Stimulated activated CD4-positive, alpha-beta T cell treated with anti-CD3 and anti-CD28 coated beads, Interleukin-12 subunit alpha, Interleukin-12 subunit beta, amount 100 ng/mL, for 48 hours (primary cell): Measurements from ENCODE around the gene DAO.
"Not testable (repeated sequence)": the region's sequence is repeated elsewhere in the genome, so short reads cannot be mapped to it uniquely, and the experiment has no call there.

ENCODE experiments used
- DNase-seq, 3 donors: peaks; one replicate each; pipeline ENCODE4 v3.0.0-alpha.2; 2020; ENCODE audit warnings: low read depth in 2 of 3, low spot score in 1 of 3

The DAO gene

GRCh38 chr12:108879615-108880254 is at the start of gene DAO:
DAO (plus strand) TSS chr12:108880092; CDS start chr12:108885007, 4,915 bp downstream.
- DNase-seq: no peak

GRCh38 chr12:108831309-108831991 is 48.4 kb upstream of the DAO start:
- no peak for DNase-seq

- DNase-seq: no peak
These were observed 47.7 kb upstream of the DAO start for GRCh38 chr12:108832208-108832607.

GRCh38 chr12:108832730-108833354 is 47.0 kb upstream of the DAO start:
- no peak for DNase-seq

- no peak for DNase-seq
These were observed 46.5 kb upstream of the DAO start for GRCh38 chr12:108833355-108833733.

- DNase-seq: no peak
These were observed 46.0 kb upstream of the DAO start for GRCh38 chr12:108833757-108834472.

- no peak for DNase-seq
These were observed 43.8 kb upstream of the DAO start for GRCh38 chr12:108835860-108836634.

GRCh38 chr12:108837239-108837638 is 42.7 kb upstream of the DAO start:
- DNase-seq: no peak

- DNase-seq: no peak
These were observed 42.2 kb upstream of the DAO start for GRCh38 chr12:108837680-108838079.

GRCh38 chr12:108838194-108839017 is 41.5 kb upstream of the DAO start:
- peak; percentile 45 to 70 (median 67) for DNase-seq

- no peak for DNase-seq
These were observed 40.6 kb upstream of the DAO start for GRCh38 chr12:108839018-108839889.

GRCh38 chr12:108839890-108840230 is 40.0 kb upstream of the DAO start:
- no peak for DNase-seq

GRCh38 chr12:108840605-108841332 is 39.1 kb upstream of the DAO start:
- no peak for DNase-seq

GRCh38 chr12:108841825-108842224 is 38.1 kb upstream of the DAO start:
- DNase-seq: not testable (repeated sequence)

- DNase-seq: no peak
These were observed 37.5 kb upstream of the DAO start for GRCh38 chr12:108842361-108842760.

GRCh38 chr12:108843187-108843586 is 36.7 kb upstream of the DAO start:
- no peak for DNase-seq

- DNase-seq: no peak
These were observed 34.2 kb upstream of the DAO start for GRCh38 chr12:108845696-108846095.

GRCh38 chr12:108846290-108846701 is 33.6 kb upstream of the DAO start:
- no peak for DNase-seq

- no peak for DNase-seq
These were observed 32.2 kb upstream of the DAO start for GRCh38 chr12:108847705-108848104.
